Gastroesophageal sphincter (tissue), 3 donors: ENCODE results near the gene HBQ1.

Experiments used
- EP300 ChIP-seq: sonication (generic); formaldehyde crosslinking; IDR thresholded peaks from one replicate; pipeline ENCODE4 v1.6.1; 2017; ENCODE audit warnings: antibody characterized with exemption, mild to moderate bottlenecking
- POLR2A ChIP-seq, 2 donors: fragments of 450-650 bp; IDR thresholded peaks; one replicate each; pipeline ENCODE4 v1.6.1; 2017; ENCODE audit warnings: antibody characterized with exemption in 2 of 2, mild to moderate bottlenecking in 2 of 2, moderate library complexity in 1 of 2
- POLR2AphosphoS5 ChIP-seq: sonication (generic); formaldehyde crosslinking; IDR thresholded peaks from one replicate; pipeline ENCODE4 v1.6.1; 2017; ENCODE audit warnings: antibody characterized with exemption
- TF ChIP-seq, protein P1 (sequence below), 4 experiments: fragments of 200-600 bp in 2 of 4; fragments of 450-650 bp in 2 of 4; sonication (generic) in 1 of 4; IDR thresholded peaks; one replicate each; pipeline ENCODE4 v1.5.1; 2017 to 2019; ENCODE audit warnings: antibody characterized with exemption in 4 of 4, mild to moderate bottlenecking in 2 of 4, moderate library complexity in 2 of 4

DNA sequence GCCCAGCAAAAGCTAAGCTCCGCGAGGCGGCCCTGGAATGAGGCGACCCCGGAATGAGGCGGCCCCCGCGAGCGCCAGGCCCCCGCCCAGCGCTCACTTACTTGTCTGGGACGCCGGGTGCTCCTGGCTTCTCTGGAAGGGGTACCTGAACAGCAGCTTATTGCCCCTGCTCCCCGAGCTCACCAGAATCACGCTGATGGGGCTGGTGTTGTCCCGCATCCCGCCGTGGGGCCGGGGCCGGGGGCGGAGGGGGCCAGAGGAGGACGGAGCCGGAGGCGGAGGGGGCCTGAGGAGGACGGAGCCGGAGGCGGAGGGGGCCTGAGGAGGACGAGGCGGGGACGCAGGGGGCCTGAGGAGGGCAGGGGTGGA, 42.2 kb upstream of the HBQ1 start:
- TF ChIP-seq, protein P1, sequence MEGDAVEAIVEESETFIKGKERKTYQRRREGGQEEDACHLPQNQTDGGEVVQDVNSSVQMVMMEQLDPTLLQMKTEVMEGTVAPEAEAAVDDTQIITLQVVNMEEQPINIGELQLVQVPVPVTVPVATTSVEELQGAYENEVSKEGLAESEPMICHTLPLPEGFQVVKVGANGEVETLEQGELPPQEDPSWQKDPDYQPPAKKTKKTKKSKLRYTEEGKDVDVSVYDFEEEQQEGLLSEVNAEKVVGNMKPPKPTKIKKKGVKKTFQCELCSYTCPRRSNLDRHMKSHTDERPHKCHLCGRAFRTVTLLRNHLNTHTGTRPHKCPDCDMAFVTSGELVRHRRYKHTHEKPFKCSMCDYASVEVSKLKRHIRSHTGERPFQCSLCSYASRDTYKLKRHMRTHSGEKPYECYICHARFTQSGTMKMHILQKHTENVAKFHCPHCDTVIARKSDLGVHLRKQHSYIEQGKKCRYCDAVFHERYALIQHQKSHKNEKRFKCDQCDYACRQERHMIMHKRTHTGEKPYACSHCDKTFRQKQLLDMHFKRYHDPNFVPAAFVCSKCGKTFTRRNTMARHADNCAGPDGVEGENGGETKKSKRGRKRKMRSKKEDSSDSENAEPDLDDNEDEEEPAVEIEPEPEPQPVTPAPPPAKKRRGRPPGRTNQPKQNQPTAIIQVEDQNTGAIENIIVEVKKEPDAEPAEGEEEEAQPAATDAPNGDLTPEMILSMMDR (IDR thresholded peaks at IDR 0.05): no peak
- no peak for TF ChIP-seq POLR2A (IDR thresholded peaks at IDR 0.05)
- no peak for TF ChIP-seq POLR2AphosphoS5
- TF ChIP-seq EP300: no peak
